Islet of Langerhans (tissue), 1 donor: ENCODE data around the gene VPS39.

ENCODE experiments used
- FAIRE-seq: peaks from one replicate; lab custom pipeline; 2011; peaks lifted over from hg19 to GRCh38; lab: Jason Lieb, UNC

The VPS39 gene

GRCh38 chr15:42157981-42158765, 49.9 kb downstream of the VPS39 start:
- no peak for FAIRE-seq

- no peak for FAIRE-seq
These were observed 50.7 kb downstream of the VPS39 start for GRCh38 chr15:42157381-42157780.

DNA sequence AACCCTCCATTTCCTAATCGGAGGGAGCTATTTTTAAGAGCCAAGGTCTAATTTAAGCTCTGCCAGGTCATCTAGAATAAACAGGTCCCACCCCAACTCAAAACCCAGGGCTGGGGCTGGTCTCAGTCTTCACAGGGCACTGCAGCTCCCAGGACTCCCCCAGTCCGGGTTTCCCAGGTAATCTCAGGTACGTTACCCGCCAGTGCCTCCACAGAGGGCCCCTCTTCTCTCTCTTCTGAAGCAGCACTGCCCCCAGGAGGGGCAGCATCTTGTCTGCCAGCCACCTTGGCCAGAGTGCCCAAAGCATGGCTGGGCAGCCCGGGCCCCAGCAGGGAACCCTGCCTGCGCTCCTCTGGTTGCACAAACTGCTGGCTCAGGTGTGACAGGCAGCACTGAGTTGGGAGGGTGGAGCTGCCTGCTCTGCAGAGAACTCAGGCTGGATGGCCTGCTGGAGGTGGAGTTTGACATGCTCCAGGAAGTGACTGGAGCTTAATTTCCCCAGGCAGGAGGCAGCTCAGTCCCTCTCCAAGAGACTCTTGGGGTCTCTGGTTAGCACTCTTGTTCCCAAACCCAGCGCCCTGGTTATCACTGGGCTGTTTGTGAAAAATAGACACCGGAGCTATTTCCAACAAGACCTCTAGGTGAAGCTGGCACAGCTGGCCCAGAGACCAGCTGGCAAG, 51.7 kb downstream of the VPS39 start, which contains the start of gene PLA2G4F:
PLA2G4F (minus strand) TSS at position 394 of the 680 bp plus-strand sequence; CDS start at position 307, 87 bp downstream.
- no peak for FAIRE-seq

DNA sequence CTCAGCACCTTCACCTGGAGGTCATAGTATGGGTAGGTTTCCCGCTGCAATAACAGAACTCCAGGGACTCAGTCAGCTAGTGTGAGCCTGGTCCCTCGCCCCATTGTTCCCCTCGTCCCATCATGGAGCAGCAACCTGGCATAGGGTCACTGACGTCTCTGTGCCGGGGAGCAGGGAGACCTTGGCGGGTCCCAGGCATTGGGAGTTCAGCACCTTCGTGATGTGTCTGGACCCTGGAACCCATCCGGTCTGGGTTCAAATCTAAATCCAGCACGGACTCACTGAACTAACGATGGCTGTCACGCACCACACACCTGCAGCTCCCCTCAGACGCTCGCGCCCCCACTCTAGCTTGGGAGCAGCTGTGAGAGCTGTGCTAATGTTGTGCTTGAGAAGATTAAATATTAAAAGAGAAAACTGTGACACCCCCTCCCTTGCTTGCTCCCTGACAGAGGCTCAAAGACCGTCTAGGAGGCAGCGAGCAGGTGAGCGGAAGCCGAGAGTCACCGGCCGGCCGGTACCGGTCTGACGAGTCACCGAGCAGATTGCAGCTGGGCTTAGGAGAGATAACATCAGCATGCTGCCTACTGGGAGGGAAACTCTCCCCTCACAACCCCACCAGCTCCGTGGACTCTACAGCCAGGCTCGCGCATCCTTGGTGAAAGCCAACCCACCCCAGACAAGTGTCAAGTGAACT, 52.4 kb downstream of the VPS39 start:
- no peak for FAIRE-seq

GRCh38 chr15:42154956-42155355, 53.1 kb downstream of the VPS39 start:
- no peak for FAIRE-seq

DNA sequence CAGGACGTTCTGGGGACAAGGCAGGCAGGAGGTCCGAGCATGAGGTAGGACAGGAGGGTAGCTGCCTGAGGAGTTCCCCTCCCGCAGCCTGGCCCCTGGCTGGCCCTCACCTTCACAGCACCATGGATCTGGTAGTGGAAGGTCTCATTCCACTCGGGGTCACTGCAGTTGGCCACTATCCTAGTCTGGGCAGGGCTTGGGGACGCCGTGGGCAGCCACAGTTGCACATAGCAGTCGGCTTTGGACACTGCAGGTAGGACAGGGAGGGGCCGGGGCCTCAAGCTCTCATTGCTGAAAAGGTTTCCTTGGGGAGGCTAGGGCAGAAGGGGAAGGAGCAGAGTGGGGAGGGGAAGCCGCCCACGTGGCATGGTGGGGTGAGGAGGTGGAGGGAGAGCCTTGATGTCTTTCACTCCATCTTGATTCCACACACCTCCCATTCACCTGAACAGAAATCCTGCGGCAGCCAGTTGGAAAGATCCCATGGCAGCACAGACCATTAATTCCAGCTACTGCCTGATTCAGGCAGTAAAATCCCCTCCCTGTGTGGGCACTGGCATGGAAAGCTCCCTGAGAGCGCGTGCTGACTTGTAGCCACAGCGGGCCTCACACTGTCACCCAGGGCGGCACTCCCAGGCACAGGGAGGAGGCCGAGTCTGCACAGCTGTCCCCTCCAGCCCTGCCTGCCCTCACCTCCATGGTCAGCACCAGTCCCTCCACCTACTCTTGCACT, 53.7 kb downstream of the VPS39 start:
- no peak for FAIRE-seq

DNA sequence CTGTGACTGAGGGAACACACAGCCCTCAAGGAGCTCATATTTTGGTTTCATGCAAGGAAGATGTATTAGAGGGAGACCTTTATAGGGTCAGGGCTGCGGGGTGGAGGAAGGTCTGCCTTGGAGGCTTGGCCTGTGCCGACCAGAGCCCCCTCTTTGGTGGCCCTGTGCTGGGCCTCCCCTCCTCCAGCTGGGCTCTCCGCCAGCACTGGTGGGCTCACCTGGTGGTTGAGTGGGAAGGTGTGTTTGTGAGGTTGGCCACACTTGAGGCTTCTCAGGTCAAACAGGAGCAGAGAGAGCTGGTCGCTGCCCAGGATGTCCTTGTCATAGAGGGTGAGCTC, 54.3 kb downstream of the VPS39 start:
- FAIRE-seq, result no peak

- FAIRE-seq, result no peak
These were observed 55.0 kb downstream of the VPS39 start for GRCh38 chr15:42152921-42153698.

- FAIRE-seq, result no peak
These were observed 55.7 kb downstream of the VPS39 start for GRCh38 chr15:42152196-42152920.

DNA sequence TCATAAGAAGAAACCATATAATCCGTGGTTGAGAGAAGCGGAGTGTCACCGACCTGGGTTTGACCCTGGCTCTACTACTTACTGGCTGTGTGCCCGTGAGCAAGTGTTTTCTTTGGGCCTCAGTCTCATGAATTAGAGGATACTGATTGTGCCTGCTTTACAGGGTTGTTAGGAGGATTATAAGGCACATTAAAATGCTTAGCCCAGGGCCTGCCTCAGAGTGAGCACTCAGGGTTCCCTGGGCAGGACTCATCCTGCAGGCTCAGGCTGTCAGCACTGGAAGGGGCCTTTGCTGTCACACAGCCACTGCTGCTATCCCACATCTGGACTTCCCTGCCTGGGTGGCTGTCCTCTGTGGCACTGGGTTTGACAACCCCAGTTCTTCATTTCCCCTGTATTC, 56.4 kb downstream of the VPS39 start:
- no peak for FAIRE-seq

DNA sequence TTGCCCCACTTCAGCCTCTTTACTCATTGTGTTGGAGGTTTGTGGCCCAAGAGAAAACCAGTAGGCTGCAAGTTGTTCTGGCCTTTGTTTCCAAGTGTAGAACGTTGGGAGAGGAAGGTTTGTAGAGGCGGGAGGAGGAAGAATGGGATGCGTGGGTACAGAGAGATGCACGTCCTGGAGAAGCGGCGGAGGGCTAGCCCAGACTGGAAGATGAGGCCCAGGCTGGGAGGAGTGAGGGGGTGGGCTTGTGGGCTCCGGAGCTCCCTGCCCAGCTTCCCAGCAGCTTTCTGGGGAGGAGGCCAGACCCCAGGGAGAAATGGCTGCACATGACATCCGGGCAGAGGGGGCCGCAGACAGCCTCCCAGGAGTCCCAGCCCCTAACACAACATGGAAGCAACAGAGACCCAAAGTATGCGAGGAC, 57.0 kb downstream of the VPS39 start:
- FAIRE-seq, result no peak

- no peak for FAIRE-seq
These were observed 57.7 kb downstream of the VPS39 start for GRCh38 chr15:42150219-42150970.

DNA sequence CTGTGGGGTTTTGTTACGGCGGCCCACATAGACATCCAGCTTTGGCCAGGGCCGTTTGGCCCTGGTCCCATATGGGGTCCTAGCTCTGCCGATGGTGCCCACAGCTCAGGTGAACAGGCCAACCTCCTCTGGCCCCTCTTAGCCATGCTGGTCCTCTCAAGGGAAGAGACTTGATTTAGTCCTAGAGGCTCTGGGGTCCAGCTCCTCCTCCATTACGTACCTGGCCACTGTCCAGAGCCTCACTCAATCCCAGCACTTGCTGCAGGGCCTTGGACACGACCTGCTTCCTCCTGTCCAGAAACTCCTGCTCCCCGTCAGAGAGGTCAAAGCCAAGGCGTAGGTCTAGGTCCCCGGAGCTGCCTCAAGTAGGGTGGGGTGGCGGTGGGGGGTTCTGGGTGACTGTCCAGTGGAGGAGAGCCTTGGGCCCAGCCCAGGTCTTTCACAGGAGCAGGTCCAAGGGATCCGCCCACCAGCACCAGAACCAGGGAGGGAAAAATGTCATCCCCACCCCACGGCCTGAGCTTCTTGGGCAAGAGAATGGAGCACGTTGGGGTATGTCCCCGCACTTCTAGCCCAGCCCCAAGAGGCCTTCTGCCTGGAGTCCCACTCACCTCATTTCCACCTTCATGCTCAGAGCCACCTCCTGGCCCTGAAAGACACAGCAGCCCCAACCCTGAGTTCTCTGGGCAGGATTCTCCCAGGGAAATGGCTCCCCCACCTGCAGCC, 58.4 kb downstream of the VPS39 start:
- no peak for FAIRE-seq

DNA sequence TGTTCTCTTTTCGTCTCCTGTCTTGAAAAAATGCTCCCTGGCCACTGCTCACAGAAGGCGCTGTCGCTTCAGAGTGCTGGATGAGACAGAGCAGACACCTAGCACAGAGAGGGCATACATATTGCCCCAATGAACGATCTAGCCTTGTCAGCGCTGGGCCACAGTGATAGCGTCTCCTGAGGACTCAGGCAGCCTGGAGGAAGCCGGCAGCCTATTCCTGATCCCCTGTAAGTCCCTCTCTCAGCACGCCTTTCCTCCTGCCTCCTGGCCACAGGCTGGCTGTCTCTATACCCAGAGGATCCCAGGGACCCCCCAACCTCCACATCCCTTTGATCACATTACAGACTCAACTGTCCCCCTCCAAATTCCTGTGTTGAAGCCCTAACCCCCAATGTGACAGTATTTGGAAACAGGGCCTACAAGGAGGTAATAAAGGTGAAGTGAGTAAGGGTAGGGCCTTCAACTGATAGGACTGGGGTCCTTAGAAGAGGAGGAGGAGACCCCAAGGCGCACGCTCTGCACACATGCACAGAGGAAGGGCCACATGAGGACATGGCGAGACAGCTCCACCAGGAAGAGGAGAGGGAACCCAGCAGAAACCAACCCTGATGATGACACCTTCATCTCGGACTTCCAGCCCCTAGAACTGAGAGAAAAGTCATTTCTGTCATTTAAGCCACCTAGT, 59.2 kb downstream of the VPS39 start:
- FAIRE-seq, result no peak

GRCh38 chr15:42147431-42147735, 60.7 kb downstream of the VPS39 start:
- no peak for FAIRE-seq

GRCh38 chr15:42146551-42147430, 61.3 kb downstream of the VPS39 start:
- FAIRE-seq, result no peak

DNA sequence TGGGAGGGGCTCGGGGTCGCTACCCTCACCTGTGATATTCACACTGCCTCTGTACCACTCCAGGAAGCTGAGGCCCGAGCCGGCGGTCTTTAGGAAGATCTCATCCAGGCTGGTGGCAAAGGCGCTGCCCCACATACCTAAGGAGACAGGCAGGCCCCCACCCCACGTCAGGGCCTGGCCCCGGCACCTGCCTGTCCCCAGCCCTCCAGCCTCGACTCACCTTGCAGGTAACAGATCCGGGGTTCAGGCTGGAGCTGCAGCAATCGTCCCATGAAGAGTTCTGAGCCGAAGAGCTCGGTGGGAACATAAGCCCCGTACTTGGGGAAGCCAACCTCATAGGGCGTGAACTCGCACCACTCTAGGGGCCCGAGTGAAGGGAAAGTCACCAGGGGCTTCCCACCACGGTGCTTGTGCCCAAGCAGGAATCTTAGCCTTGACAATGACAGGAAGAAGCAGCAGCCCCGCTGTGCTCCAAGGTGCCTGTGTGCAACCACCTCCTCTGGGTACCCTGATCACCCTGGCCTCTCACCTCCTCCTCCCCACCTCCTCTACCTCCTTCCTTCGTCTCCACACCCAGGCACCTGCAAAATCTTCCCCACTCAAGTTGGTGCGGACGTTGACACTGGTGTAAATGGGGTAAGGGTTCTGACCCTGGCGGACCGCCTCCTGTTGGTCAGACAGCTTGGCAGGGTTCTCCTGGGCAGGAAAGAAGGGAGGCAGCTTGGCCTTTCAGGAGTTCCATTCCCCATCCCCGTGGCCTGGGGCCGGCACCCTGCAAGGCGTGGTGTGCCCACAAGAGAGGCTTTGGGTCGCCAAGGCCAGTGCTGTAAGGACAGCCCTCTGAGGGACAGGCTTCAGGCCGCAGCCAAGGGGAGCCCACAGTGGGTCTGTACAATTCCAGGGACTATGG, 62.3 kb downstream of the VPS39 start:
- no peak for FAIRE-seq
